Hepatocyte (in vitro differentiated cells): ENCODE measurements around the gene VPS50.

Source experiments
- CTCF ChIP-seq: fragments of 200-600 bp; sonication (generic); IDR thresholded peaks from 2 replicates; pipeline ENCODE4 v1.5.1; 2016; ENCODE audit warnings: antibody characterized with exemption, mild to moderate bottlenecking; ENCODE audit not compliant: poor library complexity
- EZH2 ChIP-seq: fragments of 200-600 bp; sonication (generic); IDR thresholded peaks from 2 replicates; pipeline ENCODE4 v1.6.1; 2016; ENCODE audit warnings: antibody characterized with exemption, mild to moderate bottlenecking, borderline replicate concordance

- TF ChIP-seq CTCF, result no peak
- no peak for TF ChIP-seq EZH2
These were observed 104.9 kb downstream of the VPS50 start for GRCh38 chr7:93337052-93337451.
